Adipocyte (in vitro differentiated cells): Measurements from ENCODE around the gene SOBP.
A peak's percentile ranks its signal among the peaks of the same experiment; 100 is the strongest.

Experiments
- DNase-seq: peaks from one replicate; pipeline ENCODE4 v3.0.0-alpha.2; 2015; ENCODE audit warnings: low read depth
- H3K27me3 ChIP-seq: replicated peaks from 2 replicates; pipeline ENCODE4 v1.7.0; 2013; ENCODE audit warnings: mild to moderate bottlenecking, low read length, moderate library complexity; ENCODE audit not compliant: control insufficient read depth, insufficient read depth
- H3K36me3 ChIP-seq: 2 replicates; pipeline ENCODE4 v1.7.0; 2013; ENCODE audit warnings: low read length, mild to moderate bottlenecking, moderate library complexity; ENCODE audit not compliant: control insufficient read depth, insufficient read depth, severe bottlenecking
- H3K4me1 ChIP-seq: 2 replicates; pipeline ENCODE4 v1.7.0; 2013; ENCODE audit warnings: mild to moderate bottlenecking, low read length, moderate library complexity; ENCODE audit not compliant: control insufficient read depth, insufficient read depth
- H3K4me3 ChIP-seq: 2 replicates; pipeline ENCODE4 v1.7.0; 2013; ENCODE audit warnings: mild to moderate bottlenecking, low read length, moderate library complexity
- H3K9ac ChIP-seq: 2 replicates; pipeline ENCODE4 v1.7.0; 2013; ENCODE audit warnings: mild to moderate bottlenecking, low read length, moderate library complexity
- H3K9me3 ChIP-seq: 2 replicates; pipeline ENCODE4 v1.7.0; 2013; ENCODE audit warnings: mild to moderate bottlenecking, low read length, moderate library complexity; ENCODE audit not compliant: control insufficient read depth

The SOBP gene

GRCh38 chr6:107646176-107646575 is 156.3 kb downstream of the SOBP start:
- H3K27me3 ChIP-seq = no peaks in the 10 kb centered on the region
- H3K9ac ChIP-seq = peak overlapping the region; percentile 52
- peak; percentile 39 for DNase-seq
- no peaks in the 10 kb centered on the region for H3K36me3 ChIP-seq
- peak overlapping the region; percentile 40 for H3K4me3 ChIP-seq
- H3K4me1 ChIP-seq = peaks cover 59% of the 10 kb centered on the region
- no peaks in the 10 kb centered on the region for H3K9me3 ChIP-seq

DNA sequence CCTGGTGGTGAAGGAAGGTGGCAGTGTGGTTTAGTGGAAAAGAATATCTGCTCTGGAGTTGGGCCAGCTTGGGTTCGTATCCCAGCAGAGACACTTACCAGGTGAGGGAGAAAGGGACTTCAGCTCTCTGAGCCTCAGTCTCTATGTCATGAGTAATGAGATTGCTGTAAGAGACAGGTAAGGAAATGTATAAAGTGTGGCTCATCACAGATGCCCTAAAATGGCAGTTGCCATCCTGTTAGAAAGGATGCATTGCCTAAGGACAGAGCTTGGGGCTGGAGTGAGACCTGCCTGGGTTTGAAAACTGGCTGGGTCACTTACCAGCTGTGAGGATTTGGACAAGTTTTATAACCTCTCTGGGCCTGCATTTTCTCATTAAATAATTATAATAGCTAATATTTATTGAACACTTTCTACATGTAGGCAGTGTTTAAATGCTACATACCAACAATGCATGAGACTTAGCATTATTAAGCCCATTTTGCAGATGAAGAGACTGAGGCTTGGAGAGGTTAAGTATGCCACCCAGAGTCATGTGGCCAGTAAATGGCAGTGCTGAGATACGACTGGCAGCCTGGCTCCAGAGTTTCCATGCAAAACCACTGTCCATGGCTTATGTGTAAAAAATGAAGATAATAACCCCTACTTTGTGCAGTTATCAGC is 157.0 kb downstream of the SOBP start:
- DNase-seq = no peak
- peak overlapping the region; percentile 40 for H3K4me3 ChIP-seq
- no peaks in the 10 kb centered on the region for H3K36me3 ChIP-seq
- peaks cover 52% of the 10 kb centered on the region for H3K4me1 ChIP-seq
- no peaks in the 10 kb centered on the region for H3K27me3 ChIP-seq
- peak overlapping the region; percentile 52 for H3K9ac ChIP-seq
- no peaks in the 10 kb centered on the region for H3K9me3 ChIP-seq

DNA sequence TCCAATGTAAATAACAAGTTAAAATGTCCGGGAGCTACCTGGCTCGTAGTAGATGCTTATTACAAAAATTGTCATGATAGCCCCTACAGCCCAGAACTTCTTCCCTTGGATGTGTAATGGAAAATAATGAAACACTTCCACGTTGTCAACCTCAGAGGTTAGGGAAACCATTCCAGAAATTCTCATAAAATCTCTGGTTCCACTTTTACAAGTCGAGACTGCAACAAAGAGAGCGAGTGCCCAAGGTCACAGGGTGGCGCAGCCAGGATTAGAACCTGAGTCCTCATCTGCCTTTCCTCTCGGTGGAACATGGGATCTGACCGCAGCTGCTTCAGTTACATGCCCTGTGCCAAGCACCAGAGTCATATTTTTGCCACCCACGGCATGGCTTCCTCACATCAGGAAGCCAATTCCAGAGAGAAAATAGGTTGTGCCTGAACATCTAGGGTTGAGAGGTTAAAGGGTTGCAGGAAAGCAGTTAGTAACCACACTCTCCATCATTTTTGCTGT is 157.6 kb downstream of the SOBP start:
- H3K36me3 ChIP-seq = no peaks in the 10 kb centered on the region
- H3K9me3 ChIP-seq = no peaks in the 10 kb centered on the region
- no peak overlapping the region for H3K9ac ChIP-seq
- no peak for DNase-seq
- H3K4me3 ChIP-seq = no peak overlapping the region
- H3K4me1 ChIP-seq = peaks cover 51% of the 10 kb centered on the region
- no peaks in the 10 kb centered on the region for H3K27me3 ChIP-seq

DNA sequence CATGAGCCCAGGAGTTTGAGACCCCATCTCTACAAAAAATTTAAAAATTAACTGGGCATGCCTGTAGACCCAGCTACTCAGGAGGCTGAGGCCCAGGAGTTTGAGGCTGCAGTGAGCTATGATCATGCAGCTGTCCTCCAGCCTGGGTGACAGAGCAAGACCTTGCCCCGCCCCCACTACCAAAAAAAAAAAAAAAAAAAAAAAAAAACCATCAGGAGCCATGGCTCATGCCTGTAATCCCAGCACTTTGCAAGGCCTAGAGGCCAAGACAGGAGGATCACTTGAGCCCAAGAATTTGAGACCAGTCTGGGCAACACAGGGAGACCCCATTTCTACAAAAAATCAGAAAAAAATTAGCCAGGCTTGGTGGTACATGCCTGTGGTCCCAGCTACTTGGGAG is 159.1 kb downstream of the SOBP start:
- Histone ChIP-seq H3K9ac (no peak overlapping the region), H3K4me3 (no peak overlapping the region), H3K9me3 (no peaks in the 10 kb centered on the region), H3K4me1 (peaks cover 52% of the 10 kb centered on the region), H3K27me3 (no peaks in the 10 kb centered on the region), H3K36me3 (no peaks in the 10 kb centered on the region)
- no peak for DNase-seq

DNA sequence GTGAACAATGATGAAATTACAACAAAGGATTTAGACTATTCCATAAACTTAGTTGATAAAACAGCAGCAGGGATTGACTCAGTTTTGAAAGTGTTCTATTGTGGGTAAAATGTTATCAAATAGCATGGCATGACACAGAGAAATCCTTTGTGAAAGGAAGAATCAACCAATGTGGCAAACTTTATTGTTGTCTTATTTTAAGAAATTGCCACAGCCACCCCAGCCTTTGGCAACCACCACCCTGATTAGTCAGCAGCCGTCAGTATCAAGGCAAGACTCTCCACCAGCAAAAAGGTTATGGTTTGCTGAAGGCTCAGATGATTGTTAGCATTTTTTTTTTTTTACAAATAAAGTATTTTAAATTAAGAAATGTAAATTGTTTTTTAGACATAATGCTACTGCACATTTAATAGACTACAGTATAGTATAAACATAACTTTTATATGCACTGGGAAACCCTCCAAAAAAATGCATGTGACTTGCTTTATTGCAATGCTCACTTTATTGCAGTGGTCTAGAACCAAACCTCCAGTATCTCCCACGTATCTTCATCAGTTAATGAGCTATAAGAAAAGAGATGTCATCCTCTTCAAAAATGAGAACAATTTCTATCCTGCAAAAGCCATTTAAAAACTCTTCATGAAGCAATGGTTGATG is 162.7 kb downstream of the SOBP start:
- H3K27me3 ChIP-seq = no peaks in the 10 kb centered on the region
- H3K4me3 ChIP-seq = no peak overlapping the region
- H3K9me3 ChIP-seq = no peaks in the 10 kb centered on the region
- H3K9ac ChIP-seq = no peak overlapping the region
- no peaks in the 10 kb centered on the region for H3K36me3 ChIP-seq
- peaks cover 52% of the 10 kb centered on the region for H3K4me1 ChIP-seq
- DNase-seq = no peak

- no peak overlapping the region for H3K4me3 ChIP-seq
Measured at GRCh38 chr6:107653183-107653580, 163.3 kb downstream of the SOBP start.

DNA sequence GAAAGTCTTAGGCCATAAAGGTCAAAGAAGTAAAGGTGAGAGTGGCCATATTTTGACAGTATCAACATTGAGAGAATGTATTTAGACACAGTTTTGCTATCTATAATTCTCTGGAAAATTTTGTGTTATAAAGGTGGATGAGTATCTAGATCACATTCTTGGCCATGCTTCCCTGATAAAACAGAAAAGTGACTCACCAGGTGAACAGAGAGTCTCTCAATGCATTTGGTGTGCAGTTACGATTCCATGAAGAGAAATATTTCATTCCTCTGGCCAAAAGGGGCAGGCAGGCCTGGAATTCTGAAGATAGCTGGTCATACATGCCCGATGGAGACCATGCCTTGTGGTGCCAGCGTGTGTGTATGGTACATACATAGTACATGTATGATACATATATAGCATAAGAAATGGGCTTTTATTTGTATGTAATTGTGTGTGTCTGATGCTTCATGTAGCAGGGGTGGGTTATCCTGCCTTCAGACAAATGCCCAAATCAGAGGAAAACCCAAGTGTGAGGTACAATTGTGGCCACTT is 164.0 kb downstream of the SOBP start:
- Histone ChIP-seq H3K9ac (no peak overlapping the region), H3K4me3 (no peak overlapping the region), H3K4me1 (peaks cover 48% of the 10 kb centered on the region), H3K9me3 (no peaks in the 10 kb centered on the region), H3K27me3 (no peaks in the 10 kb centered on the region), H3K36me3 (no peaks in the 10 kb centered on the region)
- DNase-seq = no peak

More at GRCh38 chr6:107653183-107653580, 163.3 kb downstream of the SOBP start:
- no peak overlapping the region for H3K9ac ChIP-seq
- no peaks in the 10 kb centered on the region for H3K36me3 ChIP-seq
- no peaks in the 10 kb centered on the region for H3K9me3 ChIP-seq
- no peak for DNase-seq
- no peaks in the 10 kb centered on the region for H3K27me3 ChIP-seq
- peaks cover 48% of the 10 kb centered on the region for H3K4me1 ChIP-seq

GRCh38 chr6:107654764-107655163 is 164.8 kb downstream of the SOBP start:
- Histone ChIP-seq H3K9me3 (no peaks in the 10 kb centered on the region), H3K36me3 (no peaks in the 10 kb centered on the region), H3K4me3 (no peak overlapping the region), H3K4me1 (peaks cover 48% of the 10 kb centered on the region), H3K27me3 (no peaks in the 10 kb centered on the region), H3K9ac (peak overlapping the region; percentile 65)
- no peak for DNase-seq

GRCh38 chr6:107655245-107655644 is 165.3 kb downstream of the SOBP start:
- H3K9ac ChIP-seq = peak overlapping the region; percentile 65
- H3K4me1 ChIP-seq = peaks cover 48% of the 10 kb centered on the region
- H3K36me3 ChIP-seq = no peaks in the 10 kb centered on the region
- no peak overlapping the region for H3K4me3 ChIP-seq
- no peaks in the 10 kb centered on the region for H3K27me3 ChIP-seq
- DNase-seq = no peak
- no peaks in the 10 kb centered on the region for H3K9me3 ChIP-seq

DNA sequence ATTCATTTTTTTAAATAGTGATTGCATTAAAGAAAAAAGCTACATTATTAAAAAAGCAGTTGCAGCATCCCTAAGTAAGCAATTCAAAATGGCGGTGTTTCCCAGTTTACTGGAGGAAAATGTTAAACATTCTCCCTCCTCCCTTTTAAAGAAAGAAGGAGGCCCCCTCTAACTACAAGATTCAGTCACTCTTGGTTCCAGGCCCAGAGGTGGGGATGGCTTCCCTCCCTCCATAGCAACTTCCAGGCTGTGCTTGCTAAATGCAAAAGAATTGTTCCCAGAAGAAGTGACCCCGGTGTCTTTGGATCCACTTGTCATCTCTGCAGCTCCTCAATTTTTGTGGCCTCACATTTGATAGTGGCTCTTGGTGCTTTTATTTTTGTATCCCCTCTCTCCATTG is 165.9 kb downstream of the SOBP start:
- no peak for DNase-seq
- Histone ChIP-seq H3K9me3 (no peaks in the 10 kb centered on the region), H3K9ac (peak overlapping the region; percentile 65), H3K36me3 (no peaks in the 10 kb centered on the region), H3K4me1 (peaks cover 48% of the 10 kb centered on the region), H3K27me3 (no peaks in the 10 kb centered on the region), H3K4me3 (no peak overlapping the region)

DNA sequence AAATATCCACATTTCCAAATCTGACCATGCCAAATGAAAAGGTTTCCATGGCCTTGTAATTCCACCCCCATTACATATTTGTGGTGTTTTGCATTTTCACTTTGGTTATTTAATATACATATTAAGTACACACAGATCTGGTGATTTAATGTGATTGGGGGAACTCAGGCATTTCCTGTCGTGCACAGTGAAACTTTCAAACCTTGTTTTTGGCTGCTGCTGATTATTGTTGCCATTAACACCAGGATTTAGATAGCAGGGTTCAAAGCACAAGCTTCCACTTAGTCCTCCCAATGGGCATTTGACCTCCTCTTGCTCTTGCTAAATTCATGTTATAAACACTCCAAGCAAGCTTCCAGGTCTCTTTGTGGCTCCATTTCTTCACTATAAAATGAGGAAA is 166.5 kb downstream of the SOBP start:
- Histone ChIP-seq H3K36me3 (no peaks in the 10 kb centered on the region), H3K9me3 (no peaks in the 10 kb centered on the region), H3K4me1 (peaks cover 48% of the 10 kb centered on the region), H3K9ac (no peak overlapping the region), H3K27me3 (no peaks in the 10 kb centered on the region), H3K4me3 (no peak overlapping the region)
- DNase-seq = no peak
